Anterior cingulate cortex (tissue), 58 donors: ENCODE measurements around the gene NPIPB2.
"Not testable (repeated sequence)": the region's sequence is repeated elsewhere in the genome, so short reads cannot be mapped to it uniquely, and the experiment has no call there.

ENCODE experiments used
- DNase-seq, 58 donors: peaks; one replicate each; lab custom pipeline; 2025; lab: John Stamatoyannopoulos, UW

The NPIPB2 gene

GRCh38 chr16:11941945-11942344, at the start of gene NPIPB2:
Gene NPIPB2, minus strand, starts transcription at chr16:11942045. Its CDS starts 0 bp downstream, at chr16:11942045.
- not testable (repeated sequence) for DNase-seq

DNA sequence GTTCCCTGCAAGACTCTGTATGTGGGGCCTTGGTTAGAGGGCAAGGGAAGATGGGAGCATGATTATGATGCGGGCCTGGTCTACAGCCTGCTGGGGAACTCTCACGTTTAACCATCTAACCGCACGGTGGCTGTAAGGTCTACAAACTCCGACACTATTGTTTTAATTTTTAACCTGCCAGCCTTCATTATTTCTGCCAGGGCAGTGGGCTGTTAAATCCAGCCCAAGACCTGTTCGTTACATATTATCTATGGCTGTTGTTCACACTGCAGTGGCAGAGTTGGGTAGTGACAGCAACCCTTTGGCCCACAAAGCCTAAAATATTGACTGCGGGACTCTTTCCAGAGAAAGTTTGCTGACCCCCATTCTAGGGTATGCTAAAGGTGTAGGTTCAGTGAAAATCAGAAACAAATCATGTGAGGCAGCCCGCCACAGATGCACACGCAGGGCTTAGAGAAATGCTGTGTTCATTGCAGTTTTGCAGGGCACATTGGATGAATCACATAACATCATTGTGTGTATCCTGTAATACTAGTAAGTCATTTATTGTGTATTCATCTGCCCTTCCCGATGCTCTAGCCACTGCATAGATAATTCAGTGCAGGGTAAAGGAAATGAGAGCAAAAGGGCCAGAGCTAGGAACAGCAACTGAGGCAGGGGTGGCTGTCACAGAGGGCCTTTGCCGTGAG, 49.0 kb upstream of the NPIPB2 start:
- peak in 2 of 58 donors; percentile 6 to 8 for DNase-seq

DNA sequence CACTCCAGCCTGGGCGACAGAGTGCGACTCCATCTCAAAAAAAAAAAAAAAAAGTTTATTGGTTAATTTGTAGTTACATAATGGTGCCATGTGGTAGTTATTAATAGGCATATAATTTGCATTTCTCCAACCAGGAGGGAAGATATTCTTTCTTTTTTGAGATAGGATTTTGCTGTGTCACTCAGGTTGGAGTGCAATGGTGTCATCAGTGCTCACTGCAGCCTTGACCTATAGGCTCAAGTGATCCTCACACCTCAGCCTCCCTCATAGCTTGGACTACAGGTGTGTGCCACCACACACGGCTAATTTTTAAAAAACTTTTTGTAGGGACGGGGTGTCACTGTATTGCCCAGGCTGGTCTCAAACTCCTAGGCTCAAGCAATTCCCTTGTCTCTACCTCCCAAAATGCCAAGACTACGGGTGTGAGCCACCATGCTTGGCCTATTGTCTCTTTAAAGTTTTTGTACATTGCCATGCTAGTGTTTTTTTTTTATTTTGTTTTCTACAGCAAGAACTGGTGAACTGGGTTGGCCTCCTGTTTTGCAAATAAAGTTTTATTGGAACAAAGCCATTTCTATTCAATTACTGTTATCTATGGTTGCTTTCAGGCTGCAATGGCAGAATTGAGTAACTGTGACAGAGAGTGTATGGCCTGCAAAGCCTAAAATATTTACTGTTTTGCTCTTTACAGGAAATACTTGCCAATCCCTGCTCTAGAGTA, 46.6 kb upstream of the NPIPB2 start:
- no peak for DNase-seq

DNA sequence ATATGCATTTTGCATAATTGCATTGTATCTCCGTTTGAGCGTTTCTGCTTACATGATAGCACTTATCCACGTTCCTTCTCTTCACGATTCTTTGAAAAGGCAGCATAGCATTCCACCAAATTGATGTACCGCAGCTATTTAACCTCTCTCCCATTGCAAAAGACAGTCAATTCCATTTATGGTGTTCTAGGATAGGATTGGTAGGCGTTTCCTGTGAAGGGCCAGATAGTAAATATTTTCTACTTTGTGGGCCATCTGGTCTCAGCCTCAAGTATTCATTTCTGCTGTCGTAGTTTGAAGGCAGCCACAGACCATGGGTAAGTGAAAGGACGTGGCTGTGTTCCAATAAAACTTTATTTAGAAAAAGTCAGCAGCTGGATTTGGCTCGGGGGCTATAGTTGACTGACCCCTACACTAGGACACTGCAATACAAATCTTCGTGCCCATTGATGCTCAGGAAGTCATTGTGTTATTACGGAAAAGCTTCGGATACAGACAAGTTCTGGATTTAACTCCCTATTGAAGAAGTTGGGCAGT, 44.7 kb upstream of the NPIPB2 start:
- DNase-seq, result no peak

GRCh38 chr16:11985250-11985649, 43.4 kb upstream of the NPIPB2 start:
- peak in 1 of 58 donors; percentile 0 for DNase-seq

GRCh38 chr16:11980136-11980844, 38.4 kb upstream of the NPIPB2 start:
- DNase-seq, result no peak

- DNase-seq, result no peak
Measured at GRCh38 chr16:11979013-11979672, 37.3 kb upstream of the NPIPB2 start.

DNA sequence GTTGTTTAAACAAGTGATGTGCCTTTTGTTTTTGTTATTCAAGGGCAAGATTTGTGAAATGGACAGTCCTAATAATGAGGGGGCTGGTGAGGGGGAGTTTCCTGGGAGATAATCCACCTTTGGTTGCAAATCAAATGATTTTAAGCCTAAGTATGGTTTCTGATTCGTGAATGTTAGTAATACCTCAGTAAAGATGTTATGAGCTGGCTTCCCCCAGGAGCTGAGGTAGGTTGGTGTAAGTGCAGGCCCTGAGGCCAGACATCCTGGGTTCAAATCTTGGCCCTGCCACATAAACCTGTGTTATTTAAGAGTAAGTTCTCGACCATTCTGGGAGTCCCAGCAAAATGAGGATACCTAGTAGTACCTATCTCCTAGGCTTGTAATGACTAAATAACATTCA, 36.2 kb upstream of the NPIPB2 start:
- no peak for DNase-seq

GRCh38 chr16:11977376-11978041, 35.7 kb upstream of the NPIPB2 start:
- DNase-seq, result peak in 12 of 58 donors; percentile 4 to 36 (median 10)

DNA sequence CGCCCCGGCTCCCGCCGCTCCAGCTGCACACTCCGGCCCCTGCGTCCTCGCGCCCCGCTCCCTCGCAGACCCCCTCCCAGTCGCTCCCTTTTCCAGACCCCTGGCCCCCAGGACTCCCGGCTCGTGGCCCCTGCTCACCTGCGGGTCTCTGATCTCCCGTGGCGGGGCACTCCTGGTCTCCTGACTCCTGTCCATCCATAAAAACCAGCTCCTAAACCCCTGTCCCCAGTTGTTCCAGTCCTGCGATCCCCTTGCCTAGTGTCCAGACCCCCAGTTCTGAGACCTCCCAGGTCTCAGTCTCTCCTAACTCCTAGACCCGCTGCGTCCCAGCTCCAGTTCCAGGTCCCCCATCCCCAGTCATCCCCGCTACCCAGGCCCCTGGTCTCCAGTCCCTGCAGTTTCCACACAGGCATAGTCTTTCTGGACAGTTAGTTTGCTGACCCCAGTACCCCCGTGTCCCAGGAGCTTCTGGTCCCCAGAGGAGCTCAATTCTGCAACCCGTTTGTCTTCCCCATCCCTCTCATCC, 35.1 kb upstream of the NPIPB2 start:
- peak in 8 of 58 donors; percentile 5 to 43 (median 34) for DNase-seq

DNA sequence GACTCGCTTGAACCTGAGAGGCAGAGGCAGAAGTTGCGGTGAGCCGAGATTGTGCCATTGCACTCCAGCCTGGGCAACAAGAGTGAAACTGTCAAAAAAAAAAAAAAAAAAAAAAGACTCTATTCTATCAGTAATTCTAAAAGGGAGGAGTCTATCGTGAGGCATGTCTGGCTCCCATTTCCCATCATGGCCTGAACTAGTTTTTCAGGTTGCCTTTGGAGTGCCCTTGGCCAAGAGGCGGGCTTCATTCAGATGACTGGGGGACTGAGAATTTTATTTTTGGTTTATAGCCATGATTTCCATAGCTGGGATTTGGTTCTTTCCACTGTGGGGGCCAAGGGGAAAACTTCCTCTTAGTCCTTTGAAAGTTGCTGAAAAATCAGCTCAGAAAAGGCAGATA, 31.2 kb upstream of the NPIPB2 start:
- DNase-seq, result no peak

- peak in 3 of 58 donors; percentile 4 to 18 (median 10) for DNase-seq
Measured at GRCh38 chr16:11972128-11972527, 30.3 kb upstream of the NPIPB2 start.

DNA sequence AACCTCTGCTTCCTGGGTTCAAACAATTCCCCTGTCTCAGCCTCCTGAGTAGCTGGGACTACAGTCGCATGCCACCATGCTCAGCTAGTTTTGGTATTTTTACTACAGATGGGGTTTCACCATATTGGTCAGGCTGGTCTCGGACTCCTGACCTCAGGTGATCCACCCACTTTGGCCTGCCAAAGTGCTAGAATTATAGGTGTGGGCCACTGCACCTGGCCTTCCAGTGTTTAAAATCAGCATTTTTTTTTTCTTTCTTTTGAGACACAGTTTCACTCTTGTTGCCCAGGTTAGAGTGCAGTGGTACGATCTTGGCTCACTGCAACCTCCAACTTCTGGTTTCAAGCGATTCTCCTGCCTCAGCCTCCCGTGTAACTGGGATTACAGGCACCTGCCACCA, 28.4 kb upstream of the NPIPB2 start:
- not testable (repeated sequence) for DNase-seq

GRCh38 chr16:11968577-11968976, 26.7 kb upstream of the NPIPB2 start:
- DNase-seq, result no peak

GRCh38 chr16:11967195-11967911, 25.5 kb upstream of the NPIPB2 start:
- DNase-seq, result no peak

GRCh38 chr16:11966173-11966572, 24.3 kb upstream of the NPIPB2 start:
- DNase-seq, result no peak

DNA sequence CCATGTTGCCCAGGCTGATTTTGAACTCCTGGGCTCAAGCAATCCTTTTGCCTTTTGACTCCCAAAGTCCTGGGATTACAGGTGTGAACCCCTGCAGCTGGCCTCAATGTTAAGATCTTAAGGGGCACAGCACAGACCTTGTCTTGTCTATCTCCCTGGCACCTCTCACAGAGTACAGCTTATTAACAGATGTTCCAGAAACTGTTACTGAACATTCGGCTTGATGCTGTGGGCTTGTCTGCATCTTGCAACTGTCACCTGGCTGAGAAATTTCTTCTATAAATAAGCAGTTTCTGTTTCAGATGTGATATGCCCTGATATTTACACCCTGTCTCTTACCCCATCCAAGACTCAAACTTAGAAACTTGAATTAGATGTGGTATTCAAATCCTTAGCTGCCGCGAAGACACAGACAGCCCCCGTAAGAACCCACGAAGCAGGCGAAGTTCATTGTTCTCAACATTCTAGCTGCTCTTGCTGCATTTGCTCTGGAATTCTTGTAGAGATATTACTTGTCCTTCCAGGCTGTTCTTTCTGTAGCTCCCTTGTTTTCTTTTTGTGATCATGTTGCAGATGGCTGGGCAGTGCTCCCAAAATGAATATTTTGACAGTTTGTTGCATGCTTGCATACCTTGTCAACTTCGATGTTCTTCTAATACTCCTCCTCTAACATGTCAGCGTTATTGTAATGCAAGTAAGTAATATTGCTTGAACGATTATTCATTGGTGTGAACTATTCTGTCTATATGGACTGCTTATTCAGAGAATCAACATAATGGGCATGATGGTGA, 23.1 kb upstream of the NPIPB2 start, which contains the start of gene TNFRSF17:
Gene TNFRSF17 (plus strand): TSS at position 450 of the 791 bp plus-strand sequence. CDS start 115 bp downstream, at position 565.
- no peak for DNase-seq

- no peak for DNase-seq
Measured at GRCh38 chr16:11963706-11964105, 21.9 kb upstream of the NPIPB2 start.
